HG03565 (cell line): Measurements from ENCODE around the gene TMEM45A.
"Not testable (repeated sequence)": the region's sequence is repeated elsewhere in the genome, so short reads cannot be mapped to it uniquely, and the experiment has no call there.

Experiments
- ATAC-seq: cut with Tn5 transposase; IDR thresholded peaks from one replicate; pipeline ENCODE4 v1.9.1; 2021; ENCODE audit warnings: mild to moderate bottlenecking, moderate library complexity; ENCODE audit not compliant: unreplicated experiment

The TMEM45A gene

GRCh38 chr3:100563652-100564211 is 71.3 kb downstream of the TMEM45A start:
- no peak for ATAC-seq

- no peak for ATAC-seq
These were observed 78.4 kb downstream of the TMEM45A start for GRCh38 chr3:100570811-100571210.

- ATAC-seq: no peak
These were observed 82.1 kb downstream of the TMEM45A start for GRCh38 chr3:100574536-100574935.

- no peak for ATAC-seq
These were observed 83.3 kb downstream of the TMEM45A start for GRCh38 chr3:100575704-100576103.

- ATAC-seq: no peak
These were observed 85.1 kb downstream of the TMEM45A start for GRCh38 chr3:100577382-100578008.

GRCh38 chr3:100578646-100579045 is 86.2 kb downstream of the TMEM45A start:
- ATAC-seq: no peak

GRCh38 chr3:100580147-100580546 is 87.7 kb downstream of the TMEM45A start:
- ATAC-seq: no peak

- ATAC-seq: no peak
These were observed 89.2 kb downstream of the TMEM45A start for GRCh38 chr3:100581650-100582049.

- not testable (repeated sequence) for ATAC-seq
These were observed 89.7 kb downstream of the TMEM45A start for GRCh38 chr3:100582157-100582556.

GRCh38 chr3:100584101-100584660 is 91.8 kb downstream of the TMEM45A start:
- ATAC-seq: no peak

- ATAC-seq: no peak
These were observed 94.4 kb downstream of the TMEM45A start for GRCh38 chr3:100586832-100587231.

- ATAC-seq: no peak
These were observed 95.8 kb downstream of the TMEM45A start for GRCh38 chr3:100588251-100588650.

- ATAC-seq: peak; percentile 87
These were observed 97.9 kb downstream of the TMEM45A start for GRCh38 chr3:100590114-100590839.

GRCh38 chr3:100590840-100591147 is 98.4 kb downstream of the TMEM45A start:
- ATAC-seq: no peak

GRCh38 chr3:100591411-100591810 is 99.0 kb downstream of the TMEM45A start:
- no peak for ATAC-seq

- no peak for ATAC-seq
These were observed 108.0 kb downstream of the TMEM45A start for GRCh38 chr3:100600181-100601042.

- peak; percentile 28 for ATAC-seq
These were observed 110.4 kb downstream of the TMEM45A start for GRCh38 chr3:100602506-100603444.

GRCh38 chr3:100603469-100603868 is 111.0 kb downstream of the TMEM45A start:
- ATAC-seq: peak; percentile 30

GRCh38 chr3:100605358-100605757 is 112.9 kb downstream of the TMEM45A start:
- no peak for ATAC-seq

- ATAC-seq: peak; percentile 78
These were observed 114.6 kb downstream of the TMEM45A start for GRCh38 chr3:100606894-100607512.
